Naive thymus-derived CD4-positive, alpha-beta T cell (primary cell): ENCODE results near the gene HECW1. TPM values are rescaled to one million over a fixed set of nuclear protein-coding genes. Genes with fewer than 3 reads are reported as not detected.
"Not testable (repeated sequence)": the region's sequence is repeated elsewhere in the genome, so short reads cannot be mapped to it uniquely, and the experiment has no call there.

Experiments used
- ATAC-seq: fragments of 150-1000 bp; cut with Tn5 transposase; 2 replicates; pipeline ENCODE4 v1.10.0; 2021; ENCODE audit warnings: mild to moderate bottlenecking, moderate library complexity
- CTCF ChIA-PET: fragments of 350-600 bp; sonication (Branson Sonifier 250); formaldehyde crosslinking; loops from one replicate; lab custom pipeline; 2021; ENCODE audit warnings: antibody characterized with exemption; lab: Charles Lee
- POLR2A ChIA-PET: fragments of 350-600 bp; sonication (Branson Sonifier 250); formaldehyde crosslinking; loops from one replicate; lab custom pipeline; 2021; ENCODE audit warnings: antibody characterized with exemption, inconsistent platforms; lab: Charles Lee
- DNase-seq, 9 donors: peaks; one replicate each; pipeline versions ENCODE4 v3.0.0 to v3.0.0-alpha.2; 2020 to 2022; ENCODE audit warnings: mixed read lengths in 1 of 9
- H3K27ac ChIP-seq: one replicate; pipeline ENCODE4 v1.7.0; 2013; ENCODE audit warnings: mild to moderate bottlenecking, low read depth, low read length, moderate library complexity
- H3K27me3 ChIP-seq, 2 donors: one replicate each; pipeline ENCODE4 v1.7.0; 2013; ENCODE audit warnings: low read length in 2 of 2, mild to moderate bottlenecking in 2 of 2, moderate library complexity in 2 of 2; ENCODE audit not compliant: control insufficient read depth in 2 of 2, insufficient read depth in 2 of 2
- H3K36me3 ChIP-seq, 3 experiments: 1 replicate in 2 of 3; 2 replicates in 1 of 3; pipeline ENCODE4 v1.7.0; 2013; ENCODE audit warnings: low read length in 3 of 3, mild to moderate bottlenecking in 3 of 3, moderate library complexity in 1 of 3; ENCODE audit not compliant: insufficient read depth in 3 of 3, control insufficient read depth in 2 of 3
- H3K4me1 ChIP-seq, 2 donors: one replicate each; pipeline ENCODE4 v1.7.0; 2013; ENCODE audit warnings: low read length in 2 of 2, mild to moderate bottlenecking in 2 of 2, moderate library complexity in 1 of 2; ENCODE audit not compliant: control insufficient read depth in 2 of 2, insufficient read depth in 2 of 2
- H3K4me3 ChIP-seq: 2 replicates; pipeline ENCODE4 v1.7.0; 2013; ENCODE audit warnings: mild to moderate bottlenecking, low read length
- H3K9me3 ChIP-seq, 3 experiments: 1 replicate in 2 of 3; 2 replicates in 1 of 3; pipeline ENCODE4 v1.7.0; 2013; ENCODE audit warnings: low read length in 3 of 3; ENCODE audit not compliant: control insufficient read depth in 2 of 3
- H3K27ac Mint-ChIP-seq, 9 donors: one replicate each; pipeline ENCODE4 v1.8.0; 2020 to 2022; ENCODE audit warnings: mixed read lengths in 9 of 9, mild to moderate bottlenecking in 8 of 9, moderate library complexity in 5 of 9, inconsistent platforms in 2 of 9
- H3K27me3 Mint-ChIP-seq, 5 donors: one replicate each; pipeline ENCODE4 v1.8.0; 2021 to 2022; ENCODE audit warnings: mixed read lengths in 5 of 5, mild to moderate bottlenecking in 1 of 5
- H3K36me3 Mint-ChIP-seq, 5 donors: one replicate each; pipeline ENCODE4 v1.8.0; 2020 to 2022; ENCODE audit warnings: mixed read lengths in 5 of 5, mild to moderate bottlenecking in 3 of 5, inconsistent platforms in 1 of 5
- H3K4me1 Mint-ChIP-seq, 7 donors: one replicate each; pipeline ENCODE4 v1.8.0; 2020 to 2022; ENCODE audit warnings: mixed read lengths in 7 of 7, mild to moderate bottlenecking in 3 of 7, inconsistent platforms in 1 of 7
- H3K4me3 Mint-ChIP-seq, 10 donors: one replicate each; pipeline ENCODE4 v1.8.0; 2020 to 2022; ENCODE audit warnings: mild to moderate bottlenecking in 10 of 10, mixed read lengths in 10 of 10, moderate library complexity in 6 of 10, inconsistent platforms in 2 of 10
- H3K9me3 Mint-ChIP-seq, 11 donors: one replicate each; pipeline ENCODE4 v1.8.0; 2020 to 2022; ENCODE audit warnings: mixed read lengths in 11 of 11, mild to moderate bottlenecking in 4 of 11, inconsistent platforms in 1 of 11, moderate library complexity in 1 of 11
- intact Hi-C, 2 donors: fragments of 100-400 bp; cut with micrococcal nuclease; formaldehyde crosslinking; loops; one replicate each; pipeline ENCODE4 v1.15.1; 2023
- polyA plus RNA-seq, 2 donors: library from polyadenylated mRNA; unstranded; fragments of 300-500 nt; fragmentation: Illumina TruSeq; gene quantifications; one replicate each; pipeline ENCODE4 v1.2.3, GENCODE V29; 2021
- total RNA-seq, 6 experiments: library from RNA in 5 of 6; stranded (reverse) in 5 of 6; gene quantifications; 1 replicate in 5 of 6; 2 replicates in 1 of 6; pipeline ENCODE4 v1.2.3 and lab custom pipeline; 2021 to 2026

Gene HECW1
- total and polyA plus RNA-seq, 7 experiments from 2014 or later, result not detected

DNA sequence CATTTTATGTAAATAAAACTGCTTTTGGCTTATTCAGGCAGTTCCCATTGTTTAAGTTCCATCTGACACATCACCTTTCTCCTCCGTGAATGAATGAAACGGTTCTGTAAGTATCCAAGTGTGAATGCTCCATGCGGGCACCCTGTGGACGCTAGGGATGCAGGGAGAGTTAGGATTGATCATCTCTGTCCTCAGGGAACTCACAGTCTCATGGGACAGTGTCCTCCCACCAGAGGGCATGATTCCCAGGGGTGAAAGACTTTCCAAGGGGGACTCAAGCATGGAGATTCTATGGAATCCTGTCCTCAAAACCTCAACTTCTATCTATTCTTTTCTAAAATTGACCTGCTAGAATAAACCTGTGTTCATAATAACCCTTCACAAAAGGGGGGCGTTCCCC is 98.8 kb downstream of the HECW1 start:
- intact Hi-C loops, result no loop called here
- H3K4me3 ChIP-seq, result no peak overlapping the region
- DNase-seq, result no peak
- H3K27me3 ChIP-seq, result no peaks in the 10 kb centered on the region
- no peaks in the 10 kb centered on the region for H3K4me1 Mint-ChIP-seq
- ChIA-PET CTCF (no interaction called here), POLR2A (no interaction called here)
- no peak overlapping the region for H3K27ac ChIP-seq
- no peaks in the 10 kb centered on the region for H3K9me3 ChIP-seq
- no peak overlapping the region for H3K27ac Mint-ChIP-seq
- peaks cover 9 to 35% (median 24%) of the 10 kb centered on the region in 5 donors for H3K27me3 Mint-ChIP-seq
- H3K4me3 Mint-ChIP-seq, result no peak overlapping the region
- no peaks in the 10 kb centered on the region for H3K4me1 ChIP-seq
- no peaks in the 10 kb centered on the region for H3K36me3 ChIP-seq
- H3K9me3 Mint-ChIP-seq, result peaks cover 0 to 2% (median 0%) of the 10 kb centered on the region in 11 donors
- ATAC-seq, result no peak
- no peaks in the 10 kb centered on the region for H3K36me3 Mint-ChIP-seq

DNA sequence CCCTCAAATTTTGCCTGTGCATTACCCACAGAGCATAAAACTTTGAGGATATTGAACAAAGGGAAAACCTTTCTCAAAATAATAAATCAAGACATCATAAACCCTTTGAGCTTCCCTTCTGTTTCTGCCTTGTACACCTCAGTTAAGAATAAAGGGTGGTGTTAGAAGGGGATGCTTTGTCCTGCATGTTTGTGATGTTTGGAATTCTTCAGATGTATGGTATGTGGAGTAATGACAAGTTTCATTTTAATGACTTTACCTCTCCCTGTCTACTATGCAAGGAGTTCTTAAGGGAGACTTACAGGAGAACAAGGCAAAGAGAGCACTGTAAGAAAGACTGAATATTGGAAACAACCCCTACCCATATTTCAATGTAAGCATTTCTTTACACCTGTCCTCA is 99.2 kb downstream of the HECW1 start:
- intact Hi-C loops, result no loop called here

DNA sequence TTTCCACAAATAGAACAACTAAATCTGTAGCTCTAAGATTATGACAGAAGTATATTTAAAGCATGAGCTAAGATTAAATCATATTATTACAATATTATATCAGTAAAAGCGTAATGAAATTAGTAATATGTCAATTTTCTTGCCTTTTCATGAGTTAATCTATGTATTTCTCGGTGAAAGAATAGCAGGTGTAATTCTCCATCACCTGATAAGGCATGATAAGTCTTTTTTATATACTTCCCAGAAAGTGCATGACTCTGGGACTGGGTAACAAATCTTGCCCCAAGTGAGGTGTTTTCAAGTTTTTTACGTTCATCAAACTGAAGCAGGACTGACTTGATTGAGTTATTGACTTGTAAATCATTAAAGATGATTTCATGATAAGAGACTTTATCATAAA is 100.5 kb downstream of the HECW1 start:
- no peak overlapping the region for H3K27ac ChIP-seq
- ATAC-seq, result no peak
- H3K4me1 ChIP-seq, result no peaks in the 10 kb centered on the region
- Mint-ChIP-seq H3K4me1 (no peaks in the 10 kb centered on the region), H3K9me3 (peaks cover 0 to 2% (median 0%) of the 10 kb centered on the region in 11 donors), H3K36me3 (no peaks in the 10 kb centered on the region), H3K4me3 (no peak overlapping the region), H3K27ac (no peak overlapping the region), H3K27me3 (peaks cover 9 to 35% (median 27%) of the 10 kb centered on the region in 5 donors)
- DNase-seq, result no peak
- H3K27me3 ChIP-seq, result no peaks in the 10 kb centered on the region
- no peaks in the 10 kb centered on the region for H3K36me3 ChIP-seq
- intact Hi-C loops, result no loop called here
- ChIA-PET POLR2A (no interaction called here), CTCF (no interaction called here)
- no peak overlapping the region for H3K4me3 ChIP-seq
- no peaks in the 10 kb centered on the region for H3K9me3 ChIP-seq

More for the DNA sequence above, 99.2 kb downstream of the HECW1 start:
- no peaks in the 10 kb centered on the region for H3K27me3 ChIP-seq
- H3K27ac ChIP-seq, result no peak overlapping the region
- no peak overlapping the region for H3K4me3 ChIP-seq
- no peaks in the 10 kb centered on the region for H3K36me3 ChIP-seq
- Mint-ChIP-seq H3K36me3 (no peaks in the 10 kb centered on the region), H3K4me3 (no peak overlapping the region), H3K27ac (no peak overlapping the region), H3K4me1 (no peaks in the 10 kb centered on the region), H3K27me3 (peaks cover 9 to 35% (median 21%) of the 10 kb centered on the region in 5 donors), H3K9me3 (peaks cover 0 to 2% (median 0%) of the 10 kb centered on the region in 11 donors)
- ATAC-seq (no peak), DNase-seq (no peak)
- ChIA-PET POLR2A (no interaction called here), CTCF (no interaction called here)
- H3K4me1 ChIP-seq, result no peaks in the 10 kb centered on the region
- no peaks in the 10 kb centered on the region for H3K9me3 ChIP-seq

DNA sequence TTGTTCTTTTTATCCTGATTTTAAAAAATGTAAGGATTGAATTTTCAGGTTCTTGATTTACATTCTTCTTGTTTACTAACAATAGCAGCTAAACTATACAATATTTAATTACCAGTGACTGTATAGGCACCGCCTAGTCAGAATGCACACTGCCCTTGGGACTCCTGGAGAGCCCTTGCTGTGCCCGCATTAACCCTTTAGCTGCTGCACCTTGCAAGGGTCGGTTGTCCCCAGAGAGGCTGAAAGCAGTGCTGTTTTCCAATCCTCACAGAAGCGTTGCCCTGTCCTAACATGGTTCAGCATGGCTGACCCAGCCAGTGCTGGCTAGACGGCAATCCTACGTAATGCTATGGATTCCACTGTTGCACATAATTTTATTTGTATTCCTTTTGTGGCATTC is 102.6 kb downstream of the HECW1 start:
- Mint-ChIP-seq H3K9me3 (peaks cover 0 to 6% (median 0%) of the 10 kb centered on the region in 11 donors), H3K27me3 (peaks cover 3 to 42% (median 31%) of the 10 kb centered on the region in 5 donors), H3K36me3 (peaks cover 0 to 7% (median 0%) of the 10 kb centered on the region in 5 donors), H3K4me1 (no peaks in the 10 kb centered on the region), H3K4me3 (no peak overlapping the region), H3K27ac (no peak overlapping the region)
- DNase-seq, result no peak
- intact Hi-C loops, result no loop called here
- CTCF ChIA-PET, result no interaction called here
- Histone ChIP-seq H3K27ac (no peak overlapping the region), H3K9me3 (no peaks in the 10 kb centered on the region), H3K27me3 (no peaks in the 10 kb centered on the region), H3K4me3 (no peak overlapping the region), H3K36me3 (no peaks in the 10 kb centered on the region), H3K4me1 (no peaks in the 10 kb centered on the region)
- no peak for ATAC-seq
- POLR2A ChIA-PET, result no interaction called here

DNA sequence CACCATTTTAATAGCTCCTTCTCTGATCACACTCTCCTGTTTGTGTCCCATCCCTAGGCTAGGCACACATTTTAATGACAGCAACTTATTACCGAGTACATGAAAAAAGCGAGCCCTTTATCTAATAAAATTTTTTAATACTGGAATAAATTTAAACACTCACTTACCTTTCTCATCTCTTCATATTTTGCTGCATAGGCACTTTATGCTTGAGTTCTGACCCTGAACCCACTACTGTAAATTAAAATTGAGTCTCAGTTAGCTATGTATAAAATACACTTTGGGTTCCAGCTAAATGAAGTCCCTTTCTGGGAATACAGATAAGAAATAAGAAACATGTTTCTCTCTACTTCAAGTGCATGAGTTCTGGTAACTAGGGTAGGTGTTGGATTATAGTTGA is 104.6 kb downstream of the HECW1 start:
- Mint-ChIP-seq H3K27ac (no peak overlapping the region), H3K4me1 (no peaks in the 10 kb centered on the region), H3K4me3 (no peak overlapping the region), H3K9me3 (peaks cover 0 to 6% (median 0%) of the 10 kb centered on the region in 11 donors), H3K36me3 (peaks cover 0 to 7% (median 0%) of the 10 kb centered on the region in 5 donors), H3K27me3 (peaks cover 0 to 32% (median 31%) of the 10 kb centered on the region in 5 donors)
- Histone ChIP-seq H3K9me3 (no peaks in the 10 kb centered on the region), H3K36me3 (no peaks in the 10 kb centered on the region), H3K27ac (no peak overlapping the region), H3K4me3 (no peak overlapping the region), H3K27me3 (no peaks in the 10 kb centered on the region), H3K4me1 (no peaks in the 10 kb centered on the region)
- POLR2A ChIA-PET, result no interaction called here
- intact Hi-C loops, result no loop called here
- no peak for DNase-seq
- CTCF ChIA-PET, result no interaction called here
- no peak for ATAC-seq

DNA sequence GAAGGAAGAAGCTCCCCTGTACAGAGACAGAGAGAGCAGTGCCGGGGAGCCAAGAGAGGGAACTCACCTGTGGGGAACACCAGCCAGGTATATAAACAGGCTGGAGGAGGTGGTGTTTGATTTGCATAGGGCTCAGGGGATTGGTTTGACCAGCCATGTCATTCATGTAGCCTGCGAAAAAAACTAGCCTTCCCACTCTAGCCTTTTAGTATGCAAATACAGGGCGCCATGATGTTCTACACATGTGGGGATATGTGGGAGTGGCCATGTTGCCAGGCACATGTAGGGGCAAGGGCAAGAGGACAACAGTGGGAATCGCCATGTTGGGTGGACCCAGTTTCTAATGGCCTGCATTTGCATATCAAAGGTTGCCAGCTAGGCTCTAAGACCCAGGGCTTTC is 106.5 kb downstream of the HECW1 start:
- POLR2A ChIA-PET, H3K9me3 Mint-ChIP-seq, H3K36me3 ChIP-seq, H3K36me3 Mint-ChIP-seq, H3K27me3 ChIP-seq, intact Hi-C loops, H3K4me3 ChIP-seq, H3K4me3 Mint-ChIP-seq, DNase-seq, H3K27ac Mint-ChIP-seq, H3K4me1 Mint-ChIP-seq, H3K9me3 ChIP-seq, CTCF ChIA-PET, H3K4me1 ChIP-seq, ATAC-seq, H3K27ac ChIP-seq: not testable (repeated sequence)
- H3K27me3 Mint-ChIP-seq, result peaks cover 0 to 31% (median 26%) of the 10 kb centered on the region in 5 donors

DNA sequence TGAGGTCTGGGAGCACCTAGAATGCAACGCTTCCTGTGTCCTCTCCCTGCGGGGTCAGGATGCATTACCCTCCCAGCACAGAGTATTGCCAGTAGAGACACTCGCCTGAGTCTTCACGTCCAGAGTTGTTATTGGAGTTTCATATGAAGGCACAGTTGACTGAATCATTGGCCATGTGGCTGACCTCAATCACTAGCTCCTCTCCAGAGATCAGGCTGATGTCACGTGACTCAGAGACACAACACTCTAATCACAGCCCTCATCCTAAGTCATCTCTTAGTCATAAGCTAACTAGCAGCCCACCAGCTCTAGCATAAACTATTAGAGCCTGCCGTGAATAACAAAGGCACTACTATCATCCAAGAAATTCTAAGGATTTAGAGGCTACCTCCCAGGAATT is 107.8 kb downstream of the HECW1 start:
- Histone ChIP-seq H3K4me1 (no peaks in the 10 kb centered on the region), H3K4me3 (no peak overlapping the region), H3K27ac (no peak overlapping the region), H3K27me3 (no peaks in the 10 kb centered on the region), H3K36me3 (no peaks in the 10 kb centered on the region), H3K9me3 (no peaks in the 10 kb centered on the region)
- ATAC-seq (no peak), DNase-seq (no peak)
- H3K36me3 Mint-ChIP-seq, result peaks cover 0 to 7% (median 0%) of the 10 kb centered on the region in 5 donors
- no peak overlapping the region for H3K27ac Mint-ChIP-seq
- intact Hi-C loops, result no loop called here
- no peak overlapping the region for H3K4me3 Mint-ChIP-seq
- H3K27me3 Mint-ChIP-seq, result peaks cover 0 to 26% (median 21%) of the 10 kb centered on the region in 5 donors
- ChIA-PET POLR2A (no interaction called here), CTCF (no interaction called here)
- no peaks in the 10 kb centered on the region for H3K4me1 Mint-ChIP-seq
- peaks cover 0 to 6% (median 0%) of the 10 kb centered on the region in 11 donors for H3K9me3 Mint-ChIP-seq
